Measurements from ENCODE around the gene ATP6V1F. TPM values are rescaled to one million over a fixed set of nuclear protein-coding genes. Genes with fewer than 3 reads are reported as not detected.
A peak's percentile ranks its signal among the peaks of the same experiment; 100 is the strongest.

Gene ATP6V1F
- polyA plus RNA-seq, 12 donors: 94.5 to 144 (median 109) TPM; not detected in 1

DNA sequence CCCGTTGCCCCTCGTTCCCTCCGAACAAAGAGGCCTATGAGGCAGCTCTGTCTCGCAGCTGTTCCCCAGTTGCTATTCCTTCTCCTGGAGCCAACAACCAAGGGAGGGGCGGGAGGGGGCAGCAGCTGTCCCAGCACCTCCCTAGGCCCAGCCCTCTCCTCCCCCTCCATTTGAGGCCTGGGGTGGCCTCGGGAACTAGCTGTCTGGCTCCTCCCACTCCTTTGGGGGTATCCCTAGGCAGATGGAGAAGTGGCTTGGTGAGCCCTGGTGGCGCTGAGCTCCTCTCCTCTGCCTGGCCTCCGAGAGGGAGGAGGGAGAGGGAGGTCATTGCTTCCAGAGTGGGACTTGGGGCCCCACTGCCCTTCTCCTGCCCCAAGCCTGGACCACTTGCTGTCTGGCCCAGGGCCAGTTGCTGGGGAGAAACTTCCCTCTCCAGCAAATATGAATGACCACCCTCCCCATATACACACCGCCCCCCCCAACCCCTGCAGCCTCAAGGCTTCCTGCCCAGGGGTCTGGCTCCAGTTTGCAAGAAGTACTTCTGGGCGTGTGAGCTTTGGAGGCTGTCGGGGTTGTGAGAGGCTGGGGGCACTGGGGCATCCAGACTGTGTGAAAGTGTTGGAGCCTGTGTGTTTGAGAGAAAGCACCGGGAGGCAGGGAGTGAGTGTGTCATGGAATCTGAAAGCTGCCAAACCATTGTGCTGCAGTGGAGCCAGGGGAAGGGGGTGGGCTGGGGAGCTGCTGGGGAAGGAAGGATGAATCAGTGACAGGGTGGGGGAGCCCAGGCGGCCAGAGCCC is 29.3 kb upstream of the ATP6V1F start:
- peak; percentile 96 for DNase-seq

DNA sequence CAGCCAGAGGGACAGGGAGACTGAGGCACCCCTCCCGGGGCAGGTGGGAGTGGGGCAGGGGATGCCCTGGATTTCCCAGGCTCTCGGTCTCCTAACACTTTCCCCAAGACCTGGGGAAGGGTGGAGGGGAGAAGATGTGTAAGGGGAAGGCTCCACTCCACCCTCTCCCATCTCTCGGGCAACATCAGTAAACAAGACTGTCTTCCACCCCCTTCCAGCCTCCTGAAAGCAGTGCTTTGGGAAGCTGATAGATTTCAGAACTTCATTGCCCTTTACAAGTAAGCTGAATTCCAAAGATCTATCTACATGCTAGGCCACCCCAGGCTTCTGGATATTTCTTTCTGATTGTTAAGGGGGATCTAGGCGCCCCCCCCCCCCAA is 28.7 kb upstream of the ATP6V1F start:
- no peak for DNase-seq

DNA sequence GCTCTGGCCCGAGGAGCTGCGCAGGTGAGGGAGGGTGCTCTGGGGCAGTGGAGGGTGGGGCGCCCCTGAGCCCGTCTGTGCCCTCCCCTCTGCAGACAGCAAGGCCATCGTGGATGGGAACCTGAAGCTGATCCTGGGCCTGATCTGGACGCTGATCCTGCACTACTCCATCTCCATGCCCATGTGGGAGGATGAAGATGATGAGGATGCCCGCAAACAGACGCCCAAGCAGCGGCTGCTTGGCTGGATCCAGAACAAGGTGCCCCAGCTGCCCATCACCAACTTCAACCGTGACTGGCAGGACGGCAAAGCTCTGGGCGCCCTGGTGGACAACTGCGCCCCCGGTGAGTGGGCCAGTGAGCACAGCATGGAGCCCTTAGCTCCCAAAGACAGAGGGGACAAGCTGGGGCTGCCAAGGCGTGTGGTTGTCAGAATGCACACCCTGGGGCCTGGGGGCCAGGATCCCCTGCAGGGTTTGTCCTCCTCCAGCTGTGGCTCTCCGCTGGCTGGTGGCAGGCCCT is 27.4 kb upstream of the ATP6V1F start:
- no peak for DNase-seq

DNA sequence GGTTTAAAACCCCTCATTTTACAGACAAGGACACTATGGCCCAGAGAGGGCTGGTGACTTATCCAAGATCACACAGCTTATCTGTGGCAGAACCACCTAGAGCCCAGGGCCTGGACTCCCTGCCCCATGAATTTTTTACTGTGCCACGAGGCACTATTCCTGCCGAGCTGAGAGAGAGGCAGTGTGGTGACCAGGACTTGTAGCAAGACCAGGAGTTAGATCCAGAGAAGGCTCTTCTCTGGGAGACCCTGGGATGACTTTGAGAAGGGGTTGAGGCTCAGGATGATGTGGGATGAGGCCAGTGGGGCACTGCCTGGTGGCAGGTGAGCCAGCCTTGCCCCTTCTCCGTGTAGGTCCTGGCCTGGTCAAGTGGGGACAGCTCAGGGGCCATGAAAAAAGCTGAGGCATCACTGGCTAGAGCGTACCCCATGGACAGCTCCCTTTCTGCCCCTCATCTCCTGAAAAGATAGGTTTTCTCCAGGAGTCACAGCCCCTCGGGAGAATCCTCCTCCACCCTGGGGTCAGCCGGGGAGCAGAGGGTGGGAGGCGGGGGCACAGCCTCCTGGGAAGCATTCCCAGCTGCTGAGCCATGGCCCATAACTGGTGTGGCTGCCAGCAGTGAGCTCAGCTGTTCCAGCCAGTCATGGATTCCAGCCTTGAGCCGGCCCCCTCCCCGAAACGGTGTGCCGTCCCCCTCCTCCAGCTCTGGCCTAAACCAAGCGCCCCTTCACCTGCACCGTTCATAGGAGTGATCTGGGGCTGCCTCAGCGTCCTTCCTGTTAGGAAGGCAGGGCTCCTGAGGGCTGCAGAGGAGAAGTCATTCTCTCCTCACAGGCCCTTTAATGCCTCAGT is 26.6 kb upstream of the ATP6V1F start:
- DNase-seq: peak; percentile 45

DNA sequence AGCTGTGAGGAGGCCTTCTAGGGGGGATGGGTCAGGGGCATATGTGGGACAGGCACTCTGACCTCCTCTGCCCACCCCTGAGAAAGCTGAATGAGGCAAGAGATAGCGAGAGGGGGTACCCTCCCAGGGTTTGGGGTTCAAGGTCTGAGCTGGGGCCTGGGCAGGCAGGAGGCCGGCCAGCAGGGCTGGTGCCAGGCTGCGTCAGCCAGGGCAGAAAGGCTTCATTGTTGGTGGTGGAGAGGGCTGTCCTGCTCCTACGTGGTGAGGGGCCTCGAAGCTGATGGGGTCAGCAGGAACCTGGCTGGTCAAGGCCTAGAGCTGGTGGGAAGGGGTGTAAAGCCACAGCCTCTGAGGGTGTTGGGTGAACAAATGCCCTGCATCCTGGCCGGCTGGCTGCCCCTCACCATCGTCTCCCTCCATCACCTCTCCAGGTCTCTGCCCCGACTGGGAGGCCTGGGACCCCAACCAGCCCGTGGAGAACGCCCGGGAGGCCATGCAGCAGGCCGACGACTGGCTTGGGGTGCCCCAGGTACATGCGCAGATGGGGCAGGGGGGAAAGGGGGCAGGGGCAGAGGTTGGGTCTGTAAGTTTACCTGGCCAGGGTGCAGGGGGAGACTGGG is 25.8 kb upstream of the ATP6V1F start:
- no peak for DNase-seq

DNA sequence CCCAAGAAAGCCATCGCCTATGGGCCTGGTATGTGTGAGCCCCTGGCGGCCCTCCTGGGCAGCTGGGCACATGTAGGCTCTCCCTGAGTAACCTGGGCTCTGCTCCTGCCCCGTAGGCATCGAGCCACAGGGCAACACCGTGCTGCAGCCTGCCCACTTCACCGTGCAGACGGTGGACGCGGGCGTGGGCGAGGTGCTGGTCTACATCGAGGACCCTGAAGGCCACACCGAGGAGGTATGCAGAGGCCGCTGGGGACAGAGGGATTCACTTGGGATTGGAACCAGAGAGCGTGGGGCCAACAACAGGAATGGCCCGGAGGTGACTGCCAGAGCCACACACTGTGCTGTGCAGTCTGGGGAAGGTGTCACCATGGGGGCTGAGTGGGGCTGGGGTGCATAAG is 25.1 kb upstream of the ATP6V1F start:
- no peak for DNase-seq

DNA sequence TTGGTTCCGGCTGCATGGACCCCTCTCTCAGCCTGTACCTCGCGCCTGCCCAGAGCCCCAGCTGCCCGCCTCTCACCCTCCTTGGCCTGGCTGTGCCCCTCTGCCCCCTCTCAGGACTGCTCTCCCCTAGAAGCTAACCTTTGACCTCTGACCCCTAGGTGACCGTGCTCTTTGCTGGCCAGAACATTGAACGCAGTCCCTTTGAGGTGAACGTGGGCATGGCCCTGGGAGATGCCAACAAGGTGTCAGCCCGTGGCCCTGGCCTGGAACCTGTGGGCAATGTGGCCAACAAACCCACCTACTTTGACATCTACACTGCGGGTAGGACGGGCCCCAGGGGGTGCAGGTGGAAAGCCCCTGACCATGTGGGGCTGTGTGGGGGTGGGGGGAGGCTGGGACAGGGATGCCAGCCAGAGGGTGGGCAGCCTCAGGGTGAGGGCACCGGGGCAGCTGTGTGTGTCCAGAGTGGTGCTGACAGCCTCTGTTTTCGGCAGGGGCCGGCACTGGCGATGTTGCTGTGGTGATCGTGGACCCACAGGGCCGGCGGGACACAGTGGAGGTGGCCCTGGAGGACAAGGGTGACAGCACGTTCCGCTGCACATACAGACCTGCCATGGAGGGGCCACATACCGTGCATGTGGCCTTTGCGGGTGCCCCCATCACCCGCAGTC is 24.4 kb upstream of the ATP6V1F start:
- no peak for DNase-seq

DNA sequence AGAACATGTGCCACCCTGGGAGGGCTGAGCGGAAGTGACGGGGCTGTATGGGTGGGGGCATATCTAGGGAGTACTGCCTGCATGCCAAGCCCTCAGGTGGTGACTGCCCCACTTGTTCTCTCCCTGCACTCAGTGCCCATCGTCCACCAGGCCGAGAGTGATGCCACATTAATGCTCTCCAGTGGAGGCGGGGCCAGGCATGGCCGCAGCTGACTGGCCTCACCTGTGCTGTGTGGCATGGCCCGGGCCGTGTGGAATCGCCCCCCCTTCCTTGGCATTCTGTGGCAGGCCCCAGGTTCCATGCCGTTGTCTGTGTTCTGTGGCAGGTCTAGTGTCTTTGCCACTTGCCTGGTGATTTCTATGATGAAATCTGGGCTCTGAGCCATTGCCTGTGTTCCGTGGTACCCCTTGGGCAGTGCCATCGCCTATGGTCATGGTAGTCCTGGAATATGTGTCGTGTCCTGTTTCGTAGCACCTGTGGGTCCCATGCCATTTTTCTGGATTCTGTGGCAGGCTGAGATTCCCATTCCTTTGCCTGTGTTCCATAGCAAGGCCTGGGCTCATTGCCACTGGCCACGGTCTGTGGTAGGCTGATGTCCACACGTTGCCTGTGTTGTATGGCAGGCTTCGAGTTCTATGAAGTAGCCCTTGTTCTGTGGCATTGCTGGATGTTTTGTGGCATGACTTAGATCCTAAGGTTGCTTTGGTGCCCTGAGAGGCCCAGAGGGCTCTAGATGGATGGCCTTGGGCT is 23.5 kb upstream of the ATP6V1F start:
- no peak for DNase-seq

DNA sequence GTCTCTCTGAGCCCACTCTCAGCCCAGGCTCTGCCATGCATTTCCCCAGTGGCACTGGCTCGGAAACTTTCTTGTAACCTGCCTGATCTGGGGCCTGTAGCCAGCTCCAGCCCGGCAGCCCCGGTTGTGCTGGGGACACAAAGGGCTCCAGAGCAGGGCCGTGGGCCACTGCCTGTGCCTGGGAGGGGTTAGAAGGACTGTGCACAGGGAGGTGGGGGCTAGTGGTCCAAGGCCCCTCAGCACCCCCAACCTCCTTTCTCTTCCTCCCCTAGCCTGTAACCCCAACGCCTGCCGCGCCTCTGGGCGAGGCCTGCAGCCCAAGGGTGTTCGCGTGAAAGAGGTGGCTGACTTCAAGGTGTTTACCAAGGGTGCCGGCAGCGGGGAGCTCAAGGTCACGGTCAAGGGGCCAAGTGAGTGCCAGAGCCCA is 22.9 kb upstream of the ATP6V1F start:
- no peak for DNase-seq

DNA sequence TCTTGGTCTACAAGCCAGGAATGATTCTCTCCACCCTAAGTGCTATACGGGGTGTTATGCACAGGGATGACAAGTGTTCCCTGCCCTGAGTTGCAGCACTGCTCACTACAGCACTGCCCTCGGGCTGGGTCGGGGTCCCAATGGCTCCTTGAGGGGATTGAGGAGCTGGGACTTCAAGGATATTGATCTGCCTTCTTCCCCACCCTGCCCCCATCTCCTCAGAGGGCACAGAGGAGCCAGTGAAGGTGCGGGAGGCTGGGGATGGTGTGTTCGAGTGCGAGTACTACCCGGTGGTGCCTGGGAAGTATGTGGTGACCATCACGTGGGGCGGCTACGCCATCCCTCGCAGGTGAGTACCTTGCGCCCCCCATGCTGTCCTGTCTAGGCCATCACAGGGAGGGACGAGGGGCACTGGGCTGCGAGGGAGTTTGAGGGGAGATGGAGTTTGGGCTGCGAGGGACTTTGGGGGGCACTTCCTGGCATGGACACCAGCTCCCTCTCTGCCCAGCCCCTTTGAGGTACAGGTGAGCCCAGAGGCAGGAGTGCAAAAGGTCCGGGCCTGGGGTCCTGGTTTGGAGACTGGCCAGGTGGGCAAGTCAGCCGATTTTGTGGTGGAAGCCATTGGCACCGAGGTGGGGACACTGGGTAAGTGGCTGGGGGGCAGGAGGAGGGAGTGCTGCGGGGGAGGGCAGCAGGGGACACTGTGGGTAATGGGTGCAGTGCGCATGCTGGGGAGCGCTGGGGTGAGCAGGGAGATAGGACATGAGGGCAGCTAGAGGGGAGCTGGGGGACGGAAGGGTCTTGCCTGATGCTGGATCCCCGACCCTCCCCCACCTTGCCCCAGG is 22.1 kb upstream of the ATP6V1F start:
- DNase-seq: no peak

DNA sequence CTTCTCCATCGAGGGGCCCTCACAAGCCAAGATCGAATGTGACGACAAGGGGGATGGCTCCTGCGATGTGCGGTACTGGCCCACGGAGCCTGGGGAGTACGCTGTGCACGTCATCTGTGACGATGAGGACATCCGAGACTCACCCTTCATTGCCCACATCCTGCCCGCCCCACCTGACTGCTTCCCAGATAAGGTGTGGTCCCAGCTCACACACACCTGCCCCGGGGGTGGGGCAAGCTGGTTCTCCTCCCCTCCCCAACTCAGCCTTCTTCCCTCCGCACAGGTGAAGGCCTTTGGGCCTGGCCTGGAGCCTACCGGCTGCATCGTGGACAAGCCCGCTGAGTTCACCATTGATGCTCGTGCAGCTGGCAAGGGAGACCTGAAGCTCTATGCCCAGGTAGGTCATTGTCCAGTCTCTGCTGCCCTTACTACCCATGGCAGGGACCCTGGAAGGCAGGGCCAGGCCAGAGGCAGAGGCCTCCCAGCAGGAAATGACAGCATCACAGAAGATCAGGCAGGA is 21.4 kb upstream of the ATP6V1F start:
- no peak for DNase-seq

DNA sequence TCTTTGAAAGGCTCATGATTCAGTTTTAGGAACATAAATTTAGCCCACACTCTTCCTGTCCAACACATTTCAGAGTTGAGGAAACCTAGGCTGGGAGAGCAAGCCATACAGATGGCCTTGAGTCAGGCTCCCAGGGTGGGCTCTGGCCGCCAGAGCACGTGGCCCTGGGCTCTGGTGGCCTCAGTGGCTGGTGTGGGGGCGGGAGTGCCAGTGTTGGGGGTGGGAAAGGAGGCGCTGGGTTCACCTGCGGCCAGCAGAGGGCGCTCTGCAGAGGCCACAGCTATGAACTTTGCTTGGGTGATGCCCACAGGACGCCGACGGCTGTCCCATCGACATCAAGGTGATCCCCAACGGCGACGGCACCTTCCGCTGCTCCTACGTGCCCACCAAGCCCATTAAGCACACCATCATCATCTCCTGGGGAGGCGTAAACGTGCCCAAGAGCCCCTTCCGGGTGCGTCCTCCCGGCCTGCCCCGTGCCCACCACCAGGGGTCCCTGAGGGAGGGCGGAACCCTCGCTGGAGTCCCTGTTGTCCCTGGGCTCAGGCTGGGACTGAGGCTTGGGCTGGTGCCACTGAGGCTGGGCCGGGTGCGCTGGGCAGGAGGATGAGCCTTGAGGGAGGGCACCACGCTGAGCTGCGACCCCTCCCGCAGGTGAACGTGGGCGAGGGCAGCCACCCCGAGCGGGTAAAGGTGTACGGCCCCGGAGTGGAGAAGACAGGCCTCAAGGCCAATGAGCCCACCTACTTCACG is 20.6 kb upstream of the ATP6V1F start:
- peak; percentile 33 for DNase-seq

DNA sequence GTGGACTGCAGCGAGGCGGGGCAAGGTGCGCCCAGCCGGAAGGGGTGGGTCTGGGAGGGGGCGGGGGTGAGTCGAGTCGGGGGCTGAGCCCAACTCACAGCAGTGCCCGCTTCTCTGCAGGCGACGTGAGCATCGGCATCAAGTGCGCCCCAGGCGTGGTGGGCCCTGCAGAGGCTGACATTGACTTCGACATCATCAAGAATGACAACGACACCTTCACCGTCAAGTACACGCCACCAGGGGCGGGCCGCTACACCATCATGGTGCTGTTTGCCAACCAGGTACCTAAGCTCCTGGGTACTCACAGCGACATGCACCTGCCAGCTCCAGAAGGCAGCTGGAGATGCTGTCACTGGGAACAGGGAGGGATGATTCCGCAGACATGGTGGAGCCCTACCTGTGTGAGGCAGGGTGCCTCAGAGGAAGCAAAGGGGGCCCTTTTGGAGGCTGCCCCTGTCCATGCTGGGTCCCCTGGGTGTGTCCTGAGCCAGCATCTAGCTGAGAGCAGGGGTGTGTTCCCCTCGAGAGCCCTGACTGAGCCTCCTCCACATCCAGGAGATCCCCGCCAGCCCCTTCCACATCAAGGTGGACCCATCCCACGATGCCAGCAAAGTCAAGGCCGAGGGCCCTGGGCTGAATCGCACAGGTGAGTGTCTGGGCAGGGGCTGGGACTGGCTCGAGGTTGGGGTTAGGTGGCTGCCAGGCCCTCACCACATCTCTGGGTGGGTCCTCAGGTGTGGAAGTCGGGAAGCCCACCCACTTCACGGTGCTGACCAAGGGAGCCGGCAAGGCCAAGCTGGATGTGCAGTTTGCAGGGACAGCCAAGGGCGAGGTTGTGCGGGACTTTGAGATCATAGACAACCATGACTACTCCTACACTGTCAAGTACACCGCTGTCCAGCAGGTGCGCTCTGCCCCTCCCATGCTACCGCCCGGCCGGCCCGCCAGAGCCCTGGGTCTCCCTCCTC is 19.7 kb upstream of the ATP6V1F start:
- no peak for DNase-seq

DNA sequence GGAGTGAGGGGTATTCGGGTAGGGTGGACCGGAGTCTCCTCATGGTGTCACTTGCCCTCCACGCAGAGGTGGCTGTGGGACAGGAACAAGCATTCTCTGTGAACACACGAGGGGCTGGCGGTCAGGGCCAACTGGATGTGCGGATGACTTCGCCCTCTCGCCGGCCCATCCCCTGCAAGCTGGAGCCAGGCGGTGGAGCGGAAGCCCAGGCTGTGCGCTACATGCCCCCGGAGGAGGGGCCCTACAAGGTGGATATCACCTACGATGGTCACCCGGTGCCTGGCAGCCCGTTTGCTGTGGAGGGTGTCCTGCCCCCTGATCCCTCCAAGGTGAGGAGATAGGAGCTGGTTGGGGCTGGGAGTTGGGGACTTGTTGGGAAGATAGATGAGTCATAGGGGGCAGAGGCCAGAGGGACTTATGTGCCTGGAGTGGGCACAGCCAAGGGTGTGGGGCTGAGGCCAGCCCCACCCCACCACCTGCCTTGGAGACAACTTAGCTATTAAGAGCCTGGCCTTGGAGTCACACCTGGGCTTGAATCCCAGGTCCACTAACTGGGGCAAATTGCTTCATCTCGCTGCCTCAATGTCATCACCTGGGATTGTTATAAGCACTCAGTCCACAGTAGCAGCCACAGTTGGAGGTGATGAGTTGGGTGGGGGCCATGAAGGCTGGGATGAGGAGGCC is 18.6 kb upstream of the ATP6V1F start:
- no peak for DNase-seq

DNA sequence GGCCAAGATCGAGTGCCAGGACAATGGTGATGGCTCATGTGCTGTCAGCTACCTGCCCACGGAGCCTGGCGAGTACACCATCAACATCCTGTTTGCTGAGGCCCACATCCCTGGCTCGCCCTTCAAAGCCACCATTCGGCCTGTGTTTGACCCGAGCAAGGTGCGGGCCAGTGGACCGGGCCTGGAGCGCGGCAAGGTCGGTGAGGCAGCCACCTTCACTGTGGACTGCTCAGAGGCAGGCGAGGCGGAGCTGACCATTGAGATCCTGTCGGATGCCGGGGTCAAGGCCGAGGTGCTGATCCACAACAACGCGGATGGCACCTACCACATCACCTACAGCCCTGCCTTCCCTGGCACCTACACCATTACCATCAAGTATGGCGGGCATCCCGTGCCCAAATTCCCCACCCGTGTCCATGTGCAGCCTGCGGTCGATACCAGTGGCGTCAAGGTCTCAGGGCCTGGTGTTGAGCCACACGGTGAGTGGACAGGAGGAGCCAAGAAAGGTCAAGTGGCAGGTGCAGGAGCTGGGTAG is 17.8 kb upstream of the ATP6V1F start:
- DNase-seq: no peak

DNA sequence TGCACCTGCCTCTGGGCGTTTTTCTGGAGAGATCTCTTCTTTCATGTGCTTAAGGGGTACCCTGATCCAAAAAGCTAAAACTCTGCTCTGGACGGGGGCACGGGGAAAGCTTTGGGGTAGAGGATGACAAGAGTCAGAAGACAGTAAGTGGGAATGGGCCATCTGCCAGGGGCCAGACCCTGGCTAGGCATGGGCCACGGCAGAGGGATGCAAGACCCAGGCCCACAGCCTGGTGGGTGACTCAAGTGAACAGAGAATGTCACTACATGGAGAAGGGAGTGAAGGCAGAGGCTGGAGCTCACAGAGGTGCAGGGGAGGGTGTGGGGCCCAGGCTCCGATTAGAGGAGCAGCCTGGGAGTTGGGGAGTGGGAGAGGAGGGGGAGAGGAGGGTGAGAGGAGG is 17.2 kb upstream of the ATP6V1F start:
- no peak for DNase-seq

DNA sequence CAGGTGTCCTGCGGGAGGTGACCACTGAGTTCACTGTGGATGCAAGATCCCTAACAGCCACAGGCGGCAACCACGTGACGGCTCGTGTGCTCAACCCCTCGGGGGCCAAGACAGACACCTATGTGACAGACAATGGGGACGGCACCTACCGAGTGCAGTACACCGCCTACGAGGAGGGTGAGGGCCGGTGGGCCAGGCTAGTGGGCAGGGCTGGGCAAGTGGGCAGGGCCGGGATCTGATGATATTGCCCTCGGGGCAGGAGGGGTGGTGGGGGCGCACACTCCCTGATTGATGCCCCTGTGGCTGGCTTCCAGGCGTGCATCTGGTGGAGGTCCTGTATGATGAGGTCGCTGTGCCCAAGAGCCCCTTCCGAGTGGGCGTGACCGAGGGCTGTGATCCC is 16.7 kb upstream of the ATP6V1F start:
- DNase-seq: no peak
